ENCODE results near the gene SERTAD1.
A peak's percentile ranks its signal among the peaks of the same experiment; 100 is the strongest.
"Not testable (repeated sequence)": the region's sequence is repeated elsewhere in the genome, so short reads cannot be mapped to it uniquely, and the experiment has no call there.

Gene SERTAD1

DNA sequence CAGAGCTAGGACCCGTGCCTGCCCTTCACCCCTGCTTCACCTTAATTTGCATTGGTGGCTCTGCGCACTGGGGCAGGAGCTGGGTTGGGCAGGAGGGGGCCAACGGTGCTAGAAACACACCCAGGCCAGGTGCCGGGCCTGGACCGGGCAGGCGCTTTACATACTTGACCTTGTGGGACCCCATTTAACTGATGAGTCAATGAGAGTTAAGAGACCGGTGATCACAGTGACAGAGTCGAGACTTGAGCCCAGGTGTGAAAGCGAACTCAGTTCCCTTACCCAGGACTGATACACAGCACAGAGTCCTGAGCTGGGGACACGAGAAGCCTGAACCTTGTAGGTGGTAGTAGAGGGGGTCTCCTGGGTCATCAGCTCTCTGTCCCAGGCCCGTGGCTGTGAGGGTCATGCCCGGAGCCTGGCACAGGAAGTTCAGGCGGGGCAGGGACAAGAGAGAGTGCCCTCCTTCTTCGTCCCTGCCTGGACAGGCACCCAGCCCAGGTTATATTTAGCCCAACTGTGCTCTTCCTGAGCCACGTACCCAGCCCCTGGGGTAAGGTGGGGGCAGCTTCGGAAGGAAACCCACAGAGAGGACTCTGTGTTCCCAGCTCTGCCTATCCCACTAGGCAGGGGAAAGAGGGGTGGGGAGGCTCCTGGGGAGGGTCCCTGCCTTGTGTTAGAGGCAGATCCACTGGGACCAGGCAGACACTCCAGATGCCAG is 14.5 kb downstream of the SERTAD1 start:
- no peak overlapping the region for H3K4me3 ChIP-seq (ENCODE audit: low read depth, low read length)
- no peak for DNase-seq (ENCODE audit: low read depth, low spot score)
- TF ChIP-seq, protein P1, sequence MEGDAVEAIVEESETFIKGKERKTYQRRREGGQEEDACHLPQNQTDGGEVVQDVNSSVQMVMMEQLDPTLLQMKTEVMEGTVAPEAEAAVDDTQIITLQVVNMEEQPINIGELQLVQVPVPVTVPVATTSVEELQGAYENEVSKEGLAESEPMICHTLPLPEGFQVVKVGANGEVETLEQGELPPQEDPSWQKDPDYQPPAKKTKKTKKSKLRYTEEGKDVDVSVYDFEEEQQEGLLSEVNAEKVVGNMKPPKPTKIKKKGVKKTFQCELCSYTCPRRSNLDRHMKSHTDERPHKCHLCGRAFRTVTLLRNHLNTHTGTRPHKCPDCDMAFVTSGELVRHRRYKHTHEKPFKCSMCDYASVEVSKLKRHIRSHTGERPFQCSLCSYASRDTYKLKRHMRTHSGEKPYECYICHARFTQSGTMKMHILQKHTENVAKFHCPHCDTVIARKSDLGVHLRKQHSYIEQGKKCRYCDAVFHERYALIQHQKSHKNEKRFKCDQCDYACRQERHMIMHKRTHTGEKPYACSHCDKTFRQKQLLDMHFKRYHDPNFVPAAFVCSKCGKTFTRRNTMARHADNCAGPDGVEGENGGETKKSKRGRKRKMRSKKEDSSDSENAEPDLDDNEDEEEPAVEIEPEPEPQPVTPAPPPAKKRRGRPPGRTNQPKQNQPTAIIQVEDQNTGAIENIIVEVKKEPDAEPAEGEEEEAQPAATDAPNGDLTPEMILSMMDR (IDR thresholded peaks at IDR 0.05; ENCODE audit: insufficient read depth, low read length, missing control alignments), result no peak
- POLR2A ChIA-PET, result interaction anchor here (0.8 kb wide), 1 partner anchor 9 kb away, joined by 4 read pairs; no protein-coding TSS in a partner anchor
- CTCF ChIA-PET, result interaction anchor here (0.9 to 7.3 kb wide), 3 partner anchors 9 to 43 kb away, joined by 3 to 62 read pairs (median 4); no protein-coding TSS in a partner anchor

DNA sequence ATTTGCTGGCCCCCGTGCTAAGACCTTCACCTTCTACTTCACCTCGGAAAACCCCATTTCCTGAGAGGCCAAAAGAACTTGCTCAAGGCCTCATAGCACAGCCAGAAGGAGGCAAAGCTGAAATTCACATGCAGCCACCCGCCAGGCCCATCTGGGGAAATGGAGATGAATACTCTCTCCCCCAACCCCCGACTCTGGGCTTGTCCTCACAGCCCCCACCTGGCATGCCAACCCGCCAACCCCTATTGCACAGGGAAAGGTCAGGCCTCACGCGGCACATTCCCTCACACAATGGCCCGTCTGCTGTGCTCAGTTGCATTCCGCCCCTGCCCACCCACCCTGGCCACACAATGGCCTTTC is 15.8 kb downstream of the SERTAD1 start:
- ChIA-PET CTCF (interaction anchor here (1.0 to 7.3 kb wide), 2 partner anchors 10 to 106 kb away, joined by 3 to 62 read pairs; no protein-coding TSS in a partner anchor), POLR2A (no interaction called here)
- TF ChIP-seq, protein P1 (IDR thresholded peaks at IDR 0.05; ENCODE audit: insufficient read depth, low read length, missing control alignments), result no peak
- DNase-seq (ENCODE audit: low read depth, low spot score), result no peak
- H3K4me3 ChIP-seq (ENCODE audit: low read depth, low read length), result no peak overlapping the region

DNA sequence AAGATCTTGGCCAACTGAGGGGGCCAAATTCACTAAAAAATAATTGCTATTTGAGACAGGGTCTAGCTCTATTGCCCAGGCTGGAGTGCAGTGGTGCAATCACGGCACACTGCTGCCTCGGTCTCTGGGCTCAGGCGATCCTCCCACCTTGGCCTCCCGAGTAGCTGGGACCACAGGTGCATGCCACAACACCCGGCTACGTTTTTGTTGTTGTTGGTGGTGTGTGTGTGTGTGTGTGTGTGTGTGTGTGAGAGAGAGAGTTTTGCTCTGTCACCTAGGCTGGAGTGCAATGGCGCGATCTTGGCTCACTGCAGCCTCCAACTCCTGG is 17.2 kb downstream of the SERTAD1 start:
- CTCF ChIA-PET, result interaction anchor here (7.3 kb wide), 1 partner anchor 12 kb away, joined by 62 read pairs; no protein-coding TSS in a partner anchor
- POLR2A ChIA-PET, result interaction anchor here (0.6 to 1.2 kb wide), 2 partner anchors 9 to 728 kb away, joined by 3 read pairs; no protein-coding TSS in a partner anchor
- DNase-seq (ENCODE audit: low read depth, low spot score); H3K4me3 ChIP-seq (ENCODE audit: low read depth, low read length): not testable (repeated sequence)

DNA sequence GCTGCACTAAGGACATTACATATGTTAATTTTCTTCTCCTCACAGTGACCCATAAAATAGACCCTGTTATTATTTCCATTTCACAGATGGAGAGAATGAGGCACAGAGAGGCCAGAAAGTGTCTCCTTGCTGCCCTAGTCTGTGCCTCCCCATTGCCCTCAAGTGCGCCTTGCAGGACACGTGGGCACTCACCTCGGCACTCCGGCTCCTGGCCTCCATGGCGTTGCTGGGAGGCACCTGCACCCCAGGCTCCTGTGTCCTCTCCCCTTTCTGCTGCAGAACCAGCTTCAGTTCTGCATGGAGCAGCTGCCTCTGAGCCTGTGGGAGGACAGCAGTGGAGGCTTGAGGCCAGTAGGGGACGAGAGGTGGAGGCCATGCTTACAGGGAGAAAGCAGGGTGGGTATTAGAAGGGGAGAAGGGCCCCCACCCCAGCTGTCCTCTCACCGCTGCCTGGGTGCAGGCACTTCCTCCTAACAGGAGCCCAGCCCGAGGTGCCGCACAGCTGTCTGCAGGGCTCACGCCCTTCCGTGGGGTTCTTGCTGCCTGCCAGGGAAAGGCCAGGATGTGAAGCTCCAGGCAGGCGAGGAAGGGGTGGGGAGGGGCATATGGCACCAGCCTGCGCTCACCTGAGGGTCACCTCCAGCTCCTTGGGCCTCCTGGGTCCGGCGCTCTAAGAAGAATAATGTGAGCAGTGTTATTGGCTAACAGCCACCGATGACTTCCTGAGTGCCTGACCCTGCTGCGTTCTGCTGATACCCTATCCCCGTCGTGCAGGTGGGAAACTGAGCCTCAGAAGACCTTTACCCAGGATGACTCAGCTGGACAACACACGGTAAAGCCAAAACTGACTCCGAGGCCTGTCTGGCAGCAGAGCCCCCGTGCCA is 17.8 kb downstream of the SERTAD1 start:
- DNase-seq (ENCODE audit: low read depth, low spot score), result no peak
- TF ChIP-seq, protein P1 (IDR thresholded peaks at IDR 0.05; ENCODE audit: insufficient read depth, low read length, missing control alignments), result no peak
- POLR2A ChIA-PET, result interaction anchor here (1.2 kb wide), 1 partner anchor 10 kb away, joined by 3 read pairs; no protein-coding TSS in a partner anchor
- CTCF ChIA-PET, result interaction anchor here (7.3 kb wide), 1 partner anchor 12 kb away, joined by 62 read pairs; no protein-coding TSS in a partner anchor
- H3K4me3 ChIP-seq (ENCODE audit: low read depth, low read length), result no peak overlapping the region

DNA sequence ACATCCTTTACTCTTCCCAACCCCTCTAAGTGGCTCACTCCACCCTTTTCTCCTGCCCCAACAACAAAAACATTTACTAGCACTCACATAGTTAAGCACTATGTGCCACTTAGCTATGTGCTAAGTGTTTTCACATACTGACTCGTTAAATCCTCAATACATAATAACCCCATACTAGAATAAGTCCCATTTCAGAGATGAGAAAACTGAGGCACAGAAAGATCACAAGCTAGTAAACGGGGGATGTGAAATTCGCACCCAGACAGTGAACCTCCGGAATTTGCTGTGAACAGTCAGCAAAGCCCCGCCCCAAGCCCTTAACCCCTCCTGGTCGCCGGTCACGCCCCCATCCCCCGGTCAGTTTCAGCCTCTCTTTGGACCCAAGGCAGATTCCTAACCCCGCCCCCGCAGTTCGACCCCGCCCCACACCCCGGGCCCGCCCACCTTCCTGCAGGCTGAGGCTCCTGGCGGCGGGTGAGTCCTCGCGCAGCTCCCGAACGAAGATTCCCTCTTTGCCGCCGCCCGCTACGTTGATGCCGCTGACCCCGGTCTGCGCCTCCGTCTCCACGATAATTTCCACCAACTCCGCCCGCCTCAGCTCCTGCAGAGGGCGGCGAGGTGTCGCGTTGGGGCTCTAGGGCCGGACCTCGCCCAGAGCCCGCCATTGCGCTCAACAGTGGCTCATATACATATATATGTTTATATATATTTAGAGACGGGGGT is 22.4 kb downstream of the SERTAD1 start:
- H3K4me3 ChIP-seq (ENCODE audit: low read depth, low read length), result peak overlapping the region; percentile 61
- ChIA-PET CTCF (interaction anchor here (0.6 to 2.7 kb wide), 8 partner anchors 9 to 98 kb away, joined by 3 to 17 read pairs (median 4); partner anchors contain the start of genes BLVRB and PRX), POLR2A (interaction anchor here (1.0 to 2.4 kb wide), 5 partner anchors 10 to 60 kb away, joined by 3 to 10 read pairs (median 5); partner anchors contain the start of genes PRX and SERTAD1)
- DNase-seq (ENCODE audit: low read depth, low spot score), result peak; percentile 28
- TF ChIP-seq, protein P1 (IDR thresholded peaks at IDR 0.05; ENCODE audit: insufficient read depth, low read length, missing control alignments), result no peak

DNA sequence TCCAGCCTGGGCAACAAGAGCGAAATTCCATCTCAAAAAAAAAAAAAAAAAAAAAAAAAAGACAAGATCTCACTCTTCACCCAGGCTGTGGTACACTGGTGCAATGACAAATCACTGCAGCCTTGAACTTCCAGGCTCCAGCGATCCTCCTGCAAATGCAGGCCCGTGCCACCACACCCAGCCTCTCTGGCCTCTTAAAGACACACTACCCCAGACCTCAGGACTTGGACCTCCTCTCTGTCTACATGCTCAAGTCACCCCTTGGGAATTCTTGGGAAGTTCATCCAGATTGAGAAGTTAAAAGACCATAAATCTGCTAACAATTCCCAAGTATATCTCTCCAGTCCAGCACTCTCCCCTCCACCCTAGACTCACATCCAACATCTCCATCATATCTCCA is 25.2 kb downstream of the SERTAD1 start:
- ChIA-PET CTCF (interaction anchor here (1.5 to 2.6 kb wide), 3 partner anchors 20 to 121 kb away, joined by 5 to 7 read pairs (median 6); no protein-coding TSS in a partner anchor), POLR2A (no interaction called here)
- no peak overlapping the region for H3K4me3 ChIP-seq (ENCODE audit: low read depth, low read length)
- TF ChIP-seq, protein P1 (IDR thresholded peaks at IDR 0.05; ENCODE audit: insufficient read depth, low read length, missing control alignments), result no peak
- no peak for DNase-seq (ENCODE audit: low read depth, low spot score)

Measured in AG04449 (cell line).